GM20000 (cell line): ENCODE measurements around the gene CAMTA1.
"Not testable (repeated sequence)": the region's sequence is repeated elsewhere in the genome, so short reads cannot be mapped to it uniquely, and the experiment has no call there.

Experiments used
- DNase-seq: peaks from one replicate; pipeline ENCODE4 v3.0.0; 2012; ENCODE audit warnings: low spot score
- CTCF ChIP-seq: IDR thresholded peaks from 2 replicates; pipeline ENCODE4 v1.5.1; 2012; ENCODE audit warnings: mild to moderate bottlenecking, control low read depth; ENCODE audit errors: extremely low read depth, missing control alignments

Gene CAMTA1

GRCh38 chr1:6831366-6831765, 46.1 kb downstream of the CAMTA1 start:
- TF ChIP-seq CTCF = no peak
- no peak for DNase-seq

- not testable (repeated sequence) for DNase-seq
Observed at GRCh38 chr1:6832006-6832405, 46.8 kb downstream of the CAMTA1 start.

- no peak for DNase-seq
- TF ChIP-seq CTCF = no peak
Observed at GRCh38 chr1:6832531-6833188, 47.4 kb downstream of the CAMTA1 start.

GRCh38 chr1:6833804-6834203, 48.5 kb downstream of the CAMTA1 start:
- DNase-seq = no peak
- TF ChIP-seq CTCF = no peak

GRCh38 chr1:6834366-6834765, 49.1 kb downstream of the CAMTA1 start:
- no peak for DNase-seq
- no peak for TF ChIP-seq CTCF

GRCh38 chr1:6835139-6835538, 49.9 kb downstream of the CAMTA1 start:
- TF ChIP-seq CTCF = no peak
- no peak for DNase-seq

- DNase-seq = no peak
- no peak for TF ChIP-seq CTCF
Observed at GRCh38 chr1:6842301-6842700, 57.0 kb downstream of the CAMTA1 start.

- not testable (repeated sequence) for DNase-seq
Observed at GRCh38 chr1:6845786-6846185, 60.5 kb downstream of the CAMTA1 start.

- no peak for TF ChIP-seq CTCF
- no peak for DNase-seq
Observed at GRCh38 chr1:6848816-6849215, 63.6 kb downstream of the CAMTA1 start.
